Measurements from ENCODE around the gene SRP68.

SRP68 gene

GRCh38 chr17:76023900-76024237, 48.4 kb downstream of the SRP68 start:
- no peak overlapping the region for H3K4me3 ChIP-seq (ENCODE audit: low read depth, low read length)
- in situ Hi-C loops (cut with HindIII; ENCODE audit: low sequenced_read_pairs) = no loop called here
- TF ChIP-seq CTCF (IDR thresholded peaks at IDR 0.05; ENCODE audit: low read depth, low read length, missing control alignments) = no peak
- no peak for DNase-seq (ENCODE audit: low read depth)

- in situ Hi-C loops (cut with HindIII; ENCODE audit: low sequenced_read_pairs) = no loop called here
- no peak for TF ChIP-seq CTCF (IDR thresholded peaks at IDR 0.05; ENCODE audit: low read depth, low read length, missing control alignments)
- H3K4me3 ChIP-seq (ENCODE audit: low read depth, low read length) = no peak overlapping the region
- no peak for DNase-seq (ENCODE audit: low read depth)
Observed at GRCh38 chr17:76022973-76023899, 49.1 kb downstream of the SRP68 start.

GRCh38 chr17:76022285-76022684, 50.0 kb downstream of the SRP68 start:
- TF ChIP-seq CTCF (IDR thresholded peaks at IDR 0.05; ENCODE audit: low read depth, low read length, missing control alignments) = no peak
- in situ Hi-C loops (cut with HindIII; ENCODE audit: low sequenced_read_pairs) = no loop called here
- no peak for DNase-seq (ENCODE audit: low read depth)
- H3K4me3 ChIP-seq (ENCODE audit: low read depth, low read length) = no peak overlapping the region

GRCh38 chr17:76019833-76020467, 52.4 kb downstream of the SRP68 start:
- TF ChIP-seq CTCF (IDR thresholded peaks at IDR 0.05; ENCODE audit: low read depth, low read length, missing control alignments) = no peak
- H3K4me3 ChIP-seq (ENCODE audit: low read depth, low read length) = no peak overlapping the region
- in situ Hi-C loops (cut with HindIII; ENCODE audit: low sequenced_read_pairs) = no loop called here
- no peak for DNase-seq (ENCODE audit: low read depth)

GRCh38 chr17:76018801-76019200, 53.5 kb downstream of the SRP68 start:
- in situ Hi-C loops (cut with HindIII; ENCODE audit: low sequenced_read_pairs) = no loop called here
- no peak for TF ChIP-seq CTCF (IDR thresholded peaks at IDR 0.05; ENCODE audit: low read depth, low read length, missing control alignments)
- H3K4me3 ChIP-seq (ENCODE audit: low read depth, low read length) = no peak overlapping the region
- no peak for DNase-seq (ENCODE audit: low read depth)

- DNase-seq (ENCODE audit: low read depth) = no peak
- in situ Hi-C loops (cut with HindIII; ENCODE audit: low sequenced_read_pairs) = no loop called here
- TF ChIP-seq CTCF (IDR thresholded peaks at IDR 0.05; ENCODE audit: low read depth, low read length, missing control alignments) = no peak
- H3K4me3 ChIP-seq (ENCODE audit: low read depth, low read length) = no peak overlapping the region
Observed at GRCh38 chr17:76018340-76018680, 54.0 kb downstream of the SRP68 start.

Data from astrocyte of the cerebellum (primary cell).